Gastroesophageal sphincter (tissue), 3 donors: ENCODE measurements around the gene AFTPH.
"Not testable (repeated sequence)": the region's sequence is repeated elsewhere in the genome, so short reads cannot be mapped to it uniquely, and the experiment has no call there.

ENCODE experiments used
- CTCF ChIP-seq, 4 experiments: fragments of 200-600 bp in 2 of 4; fragments of 450-650 bp in 2 of 4; sonication (generic) in 1 of 4; IDR thresholded peaks; one replicate each; pipeline ENCODE4 v1.5.1; 2017 to 2019; ENCODE audit warnings: antibody characterized with exemption in 4 of 4, mild to moderate bottlenecking in 2 of 4, moderate library complexity in 2 of 4
- EP300 ChIP-seq: sonication (generic); formaldehyde crosslinking; IDR thresholded peaks from one replicate; pipeline ENCODE4 v1.6.1; 2017; ENCODE audit warnings: antibody characterized with exemption, mild to moderate bottlenecking
- POLR2A ChIP-seq, 2 donors: fragments of 450-650 bp; IDR thresholded peaks; one replicate each; pipeline ENCODE4 v1.6.1; 2017; ENCODE audit warnings: antibody characterized with exemption in 2 of 2, mild to moderate bottlenecking in 2 of 2, moderate library complexity in 1 of 2

GRCh38 chr2:64530946-64531345 is 6.8 kb downstream of the AFTPH start:
- not testable (repeated sequence) for TF ChIP-seq CTCF (IDR thresholded peaks at IDR 0.05); EP300; POLR2A (IDR thresholded peaks at IDR 0.05)
